Keratinocyte (primary cell): ENCODE measurements around the gene PRKN. TPM values are rescaled to one million over a fixed set of nuclear protein-coding genes. Genes with fewer than 3 reads are reported as not detected.
A peak's percentile ranks its signal among the peaks of the same experiment; 100 is the strongest.

Source experiments
- DNase-seq: peaks from one replicate; pipeline ENCODE4 v3.0.0-alpha.2; 2011; ENCODE audit warnings: low read depth, missing footprints, low spot score
- FAIRE-seq: peaks from 2 replicates; lab custom pipeline; 2011; peaks lifted over from hg19 to GRCh38; lab: Jason Lieb, UNC
- H2AFZ ChIP-seq: 2 replicates; pipeline ENCODE4 v1.6.0; 2012; ENCODE audit warnings: low read length, control low read depth, inconsistent platforms; ENCODE audit not compliant: control insufficient read depth
- H3K27ac ChIP-seq: 2 replicates; pipeline ENCODE4 v1.5.1; 2011; ENCODE audit warnings: low read length; ENCODE audit not compliant: control insufficient read depth, insufficient read depth
- H3K27me3 ChIP-seq: 3 replicates; pipeline ENCODE4 v1.6.0; 2011; ENCODE audit warnings: low read length; ENCODE audit not compliant: control insufficient read depth, insufficient read depth; ENCODE audit errors: extremely low read depth
- H3K36me3 ChIP-seq, 2 experiments: 2 replicates in 1 of 2; 3 replicates in 1 of 2; pipeline ENCODE4 v1.5.1; 2011; ENCODE audit warnings: low read length in 2 of 2, mild to moderate bottlenecking in 1 of 2; ENCODE audit not compliant: control insufficient read depth in 2 of 2, insufficient read depth in 2 of 2; ENCODE audit errors: extremely low read depth in 1 of 2
- H3K4me1 ChIP-seq: 3 replicates; pipeline ENCODE4 v1.5.1; 2011; ENCODE audit warnings: low read length; ENCODE audit not compliant: control insufficient read depth, insufficient read depth; ENCODE audit errors: extremely low read depth
- H3K4me2 ChIP-seq: 3 replicates; pipeline ENCODE4 v1.6.0; 2011; ENCODE audit warnings: low read depth, low read length; ENCODE audit not compliant: control insufficient read depth, insufficient read depth; ENCODE audit errors: extremely low read depth
- H3K4me3 ChIP-seq, 3 experiments: fragments of 200-600 bp in 1 of 3; sonication (generic) in 1 of 3; 2 replicates in 2 of 3; 3 replicates in 1 of 3; pipeline ENCODE4 v1.5.1; 2011 to 2016; ENCODE audit warnings: low read length in 3 of 3, mild to moderate bottlenecking in 3 of 3, control low read depth in 2 of 3, inconsistent platforms in 1 of 3, low read depth in 1 of 3, mixed read lengths in 1 of 3, mixed run types in 1 of 3, moderate library complexity in 1 of 3; ENCODE audit not compliant: control insufficient read depth in 2 of 3, insufficient read depth in 2 of 3; ENCODE audit errors: extremely low read depth in 1 of 3
- H3K79me2 ChIP-seq: 2 replicates; pipeline ENCODE4 v1.6.0; 2012; ENCODE audit warnings: low read length; ENCODE audit not compliant: control insufficient read depth, insufficient read depth
- H3K9ac ChIP-seq: 3 replicates; pipeline ENCODE4 v1.6.0; 2011; ENCODE audit warnings: low read length; ENCODE audit not compliant: control insufficient read depth, insufficient read depth; ENCODE audit errors: extremely low read depth
- H3K9me1 ChIP-seq: 3 replicates; pipeline ENCODE4 v1.6.0; 2011; ENCODE audit warnings: low read length; ENCODE audit not compliant: control insufficient read depth, insufficient read depth; ENCODE audit errors: extremely low read depth
- H3K9me3 ChIP-seq: 2 replicates; pipeline ENCODE4 v1.5.1; 2012; ENCODE audit warnings: low read depth, low read length; ENCODE audit not compliant: control insufficient read depth
- H4K20me1 ChIP-seq: 3 replicates; pipeline ENCODE4 v1.6.0; 2011; ENCODE audit warnings: low read length; ENCODE audit not compliant: control insufficient read depth, insufficient read depth; ENCODE audit errors: extremely low read depth
- EZH2 ChIP-seq: IDR thresholded peaks from one replicate; pipeline ENCODE4 v1.6.1; 2012; ENCODE audit warnings: inconsistent platforms, mild to moderate bottlenecking, low read length, moderate library complexity
- dilution Hi-C: fragments of 300-500 bp; cut with MboI; formaldehyde crosslinking; loops from one replicate; pipeline ENCODE4 v1.7.0; 2020; ENCODE audit warnings: low sequenced_read_pairs; ENCODE audit not compliant: extremely low pct_ligation_motif_present
- polyA plus RNA-seq, 5 experiments: library from polyadenylated mRNA; depleted of rRNA in 3 of 5; stranded (reverse) in 3 of 5; stranded (forward) in 1 of 5; unstranded in 1 of 5; fragments of >200 nt; gene quantifications; 1 replicate in 1 of 5; 2 replicates in 3 of 5; 3 replicates in 1 of 5; pipeline versions ENCODE4 v1.2.1 to v1.2.3, GENCODE V29; 2011 to 2012; ENCODE audit warnings: missing spikeins in 2 of 5, low read depth in 1 of 5, low replicate concordance in 1 of 5
- TF ChIP-seq, protein P1 (sequence below), 3 experiments: IDR thresholded peaks in 1 of 3; conservative IDR thresholded peaks in 1 of 3; optimal IDR thresholded peaks in 1 of 3; 2 replicates in 2 of 3; 3 replicates in 1 of 3; pipeline versions ENCODE3 to v1.5.1; 2011; ENCODE audit warnings: low read length in 3 of 3, mild to moderate bottlenecking in 3 of 3, moderate library complexity in 2 of 3, control low read depth in 1 of 3, inconsistent platforms in 1 of 3; ENCODE audit not compliant: insufficient read depth in 2 of 3; ENCODE audit errors: extremely low read depth in 1 of 3

The PRKN gene
- polyA plus RNA-seq, 1 donor (not counting 4 experiments of a cell fraction or from before 2014, with no cell fraction given), result 0.67 TPM

DNA sequence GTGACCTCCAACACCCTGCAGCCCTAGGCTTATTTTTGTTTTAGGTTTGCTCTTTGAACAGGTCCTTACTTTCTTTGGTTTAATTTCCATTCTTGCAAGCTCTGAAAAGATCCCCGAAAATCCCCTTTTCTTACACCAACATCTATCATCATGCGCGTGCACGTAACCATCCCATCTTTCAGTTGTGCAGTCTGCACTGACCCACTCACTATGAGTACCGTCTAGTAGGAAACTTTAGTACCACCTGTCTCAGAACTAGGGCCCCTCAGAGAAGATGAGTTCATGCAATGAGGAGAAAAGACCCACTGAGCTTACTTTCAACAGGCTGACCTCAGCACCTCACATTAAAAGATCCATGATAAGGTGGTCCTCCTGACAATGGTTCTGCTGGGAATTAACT is 1333.1 kb downstream of the PRKN start:
- Histone ChIP-seq H3K27ac (no peak overlapping the region), H3K9me1 (no peaks in the 10 kb centered on the region), H3K9ac (no peak overlapping the region), H3K4me2 (peak overlapping the region; percentile 80), H3K79me2 (no peaks in the 10 kb centered on the region), H3K9me3 (no peaks in the 10 kb centered on the region), H2AFZ (peak overlapping the region; percentile 45), H3K4me1 (peaks cover 13% of the 10 kb centered on the region), H3K27me3 (no peaks in the 10 kb centered on the region), H3K4me3 (peak overlapping the region in 2 of 3 experiments; percentile 39 to 47), H4K20me1 (no peaks in the 10 kb centered on the region), H3K36me3 (no peaks in the 10 kb centered on the region)
- no peak for FAIRE-seq
- no peak for DNase-seq
- dilution Hi-C loops, result no loop called here
- TF ChIP-seq EZH2, result no peak
- TF ChIP-seq, protein P1, sequence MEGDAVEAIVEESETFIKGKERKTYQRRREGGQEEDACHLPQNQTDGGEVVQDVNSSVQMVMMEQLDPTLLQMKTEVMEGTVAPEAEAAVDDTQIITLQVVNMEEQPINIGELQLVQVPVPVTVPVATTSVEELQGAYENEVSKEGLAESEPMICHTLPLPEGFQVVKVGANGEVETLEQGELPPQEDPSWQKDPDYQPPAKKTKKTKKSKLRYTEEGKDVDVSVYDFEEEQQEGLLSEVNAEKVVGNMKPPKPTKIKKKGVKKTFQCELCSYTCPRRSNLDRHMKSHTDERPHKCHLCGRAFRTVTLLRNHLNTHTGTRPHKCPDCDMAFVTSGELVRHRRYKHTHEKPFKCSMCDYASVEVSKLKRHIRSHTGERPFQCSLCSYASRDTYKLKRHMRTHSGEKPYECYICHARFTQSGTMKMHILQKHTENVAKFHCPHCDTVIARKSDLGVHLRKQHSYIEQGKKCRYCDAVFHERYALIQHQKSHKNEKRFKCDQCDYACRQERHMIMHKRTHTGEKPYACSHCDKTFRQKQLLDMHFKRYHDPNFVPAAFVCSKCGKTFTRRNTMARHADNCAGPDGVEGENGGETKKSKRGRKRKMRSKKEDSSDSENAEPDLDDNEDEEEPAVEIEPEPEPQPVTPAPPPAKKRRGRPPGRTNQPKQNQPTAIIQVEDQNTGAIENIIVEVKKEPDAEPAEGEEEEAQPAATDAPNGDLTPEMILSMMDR (optimal IDR thresholded peaks at IDR 0.05 in 1 of 3, IDR thresholded peaks at IDR 0.05 in 1 of 3, conservative IDR thresholded peaks at IDR 0.05 in 1 of 3; ENCODE audit: extremely low read depth in 1 of 3, insufficient read depth in 2 of 3, low read length in 3 of 3), result no peak

DNA sequence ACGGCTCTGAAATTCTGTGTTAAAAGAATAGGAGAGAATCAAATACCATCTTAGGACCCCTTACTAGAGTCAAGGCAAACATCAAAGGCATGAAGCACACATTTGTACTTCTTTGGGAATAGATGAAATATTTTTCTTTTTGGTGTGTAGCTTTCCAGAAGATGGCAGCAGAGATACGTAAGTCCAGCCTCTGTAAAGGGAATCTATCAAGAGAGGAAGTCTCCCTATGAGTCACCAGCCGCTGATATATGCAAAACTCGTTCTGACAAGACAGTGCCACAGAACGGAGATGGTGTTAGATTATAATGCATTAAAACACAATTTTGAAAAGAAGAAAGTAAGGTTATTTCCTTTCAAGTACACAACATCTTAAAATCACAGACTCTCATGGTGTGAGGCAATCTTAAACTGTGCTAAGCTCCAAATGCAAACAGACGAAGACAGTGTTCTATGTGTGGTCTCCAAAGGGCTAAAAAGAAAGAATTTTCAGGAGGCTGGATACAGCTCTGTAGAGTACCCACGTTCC is 1333.7 kb downstream of the PRKN start:
- peak; percentile 95 for FAIRE-seq
- DNase-seq, result peak; percentile 74
- H3K4me3 ChIP-seq, result peak overlapping the region in 2 of 3 experiments; percentile 39 to 47
- H3K36me3 ChIP-seq, result no peaks in the 10 kb centered on the region
- H3K27ac ChIP-seq, result no peak overlapping the region
- no peak for TF ChIP-seq EZH2
- TF ChIP-seq, protein P1 (optimal IDR thresholded peaks at IDR 0.05 in 1 of 3, IDR thresholded peaks at IDR 0.05 in 1 of 3, conservative IDR thresholded peaks at IDR 0.05 in 1 of 3; ENCODE audit: extremely low read depth in 1 of 3, insufficient read depth in 2 of 3, low read length in 3 of 3), result peak; percentile 53 to 61 (median 58)
- no peaks in the 10 kb centered on the region for H3K9me3 ChIP-seq
- H4K20me1 ChIP-seq, result no peaks in the 10 kb centered on the region
- H3K27me3 ChIP-seq, result no peaks in the 10 kb centered on the region
- peak overlapping the region; percentile 80 for H3K4me2 ChIP-seq
- no peaks in the 10 kb centered on the region for H3K9me1 ChIP-seq
- no peak overlapping the region for H3K9ac ChIP-seq
- dilution Hi-C loops, result no loop called here
- peaks cover 13% of the 10 kb centered on the region for H3K4me1 ChIP-seq
- no peaks in the 10 kb centered on the region for H3K79me2 ChIP-seq
- H2AFZ ChIP-seq, result peak overlapping the region; percentile 45
